ENCODE data around the gene GJB5. TPM values are rescaled to one million over a fixed set of nuclear protein-coding genes. Genes with fewer than 3 reads are reported as not detected.

GJB5 gene
- total and polyA plus RNA-seq, 2 donors (not counting 1 experiment from before 2014, with no cell fraction given), result not detected

GRCh38 chr1:34779962-34780361 lies 25.1 kb downstream of the GJB5 start:
- CTCF ChIA-PET, result no interaction called here
- Histone ChIP-seq H2AFZ (ENCODE audit: insufficient read depth, low read depth, low read length, poor library complexity, severe bottlenecking) (no peak overlapping the region), H3K79me2 (ENCODE audit: control insufficient read depth, insufficient read depth, low read length) (no peaks in the 10 kb centered on the region), H3K36me3 (replicated peaks in 1 of 2; ENCODE audit: control extremely low read depth in 1 of 2, control insufficient read depth in 1 of 2, extremely low read depth in 1 of 2, insufficient read depth in 2 of 2, low read length in 1 of 2) (no peaks in the 10 kb centered on the region), H4K20me1 (ENCODE audit: control insufficient read depth, insufficient read depth, low read length, poor library complexity, severe bottlenecking) (no peaks in the 10 kb centered on the region), H3K9ac (ENCODE audit: low read length) (no peak overlapping the region), H3K4me3 (ENCODE audit: control extremely low read depth in 1 of 5, extremely low read depth in 1 of 5, insufficient read depth in 1 of 5, low read depth in 2 of 5, low read length in 4 of 5) (no peak overlapping the region), H3K4me1 (ENCODE audit: control insufficient read depth in 2 of 2, insufficient read depth in 2 of 2, low read length in 2 of 2) (peaks cover 2 to 13% of the 10 kb centered on the region in 2 donors), H3K27ac (ENCODE audit: low read length in 2 of 2) (no peak overlapping the region), H3K27me3 (replicated peaks in 1 of 4; ENCODE audit: control extremely low read depth in 1 of 4, control insufficient read depth in 3 of 4, insufficient read depth in 4 of 4, low read length in 3 of 4) (peaks cover 0 to 39% (median 10%) of the 10 kb centered on the region in 4 experiments), H3K9me3 (ENCODE audit: control extremely low read depth in 1 of 3, control insufficient read depth in 2 of 3, insufficient read depth in 1 of 3, low read length in 2 of 3) (no peaks in the 10 kb centered on the region), H3K4me2 (replicated peaks; ENCODE audit: low read depth, low read length, poor library complexity, severe bottlenecking) (no peak overlapping the region)
- Mint-ChIP-seq H3K27ac (no peak overlapping the region), H3K4me3 (no peak overlapping the region), H3K9me3 (ENCODE audit: insufficient read depth) (no peaks in the 10 kb centered on the region), H3K27me3 (peaks cover 49% of the 10 kb centered on the region), H3K4me1 (peaks cover 7% of the 10 kb centered on the region)
- intact Hi-C loops (cut with micrococcal nuclease), result no loop called here
- TF ChIP-seq CTCF (IDR thresholded peaks at IDR 0.05) (no peak), EZH2 (IDR thresholded peaks at IDR 0.05; ENCODE audit: borderline replicate concordance, insufficient read depth, low read depth, low read length, poor library complexity, severe bottlenecking) (no peak)
- POLR2A ChIA-PET, result no interaction called here
- 93% methylated on average over 5 of the region's 5 CpGs for WGBS (ENCODE audit: insufficient coverage)
- ATAC-seq (ENCODE audit: low read depth) (no peak), DNase-seq (no peak)

GRCh38 chr1:34780528-34780927 lies 25.7 kb downstream of the GJB5 start:
- Mint-ChIP-seq H3K4me1 (peaks cover 7% of the 10 kb centered on the region), H3K27ac (no peak overlapping the region), H3K27me3 (peaks cover 49% of the 10 kb centered on the region), H3K4me3 (no peak overlapping the region), H3K9me3 (ENCODE audit: insufficient read depth) (no peaks in the 10 kb centered on the region)
- Histone ChIP-seq H3K9ac (ENCODE audit: low read length) (no peak overlapping the region), H3K4me3 (ENCODE audit: control extremely low read depth in 1 of 5, extremely low read depth in 1 of 5, insufficient read depth in 1 of 5, low read depth in 2 of 5, low read length in 4 of 5) (no peak overlapping the region), H2AFZ (ENCODE audit: insufficient read depth, low read depth, low read length, poor library complexity, severe bottlenecking) (no peak overlapping the region), H3K27me3 (replicated peaks in 1 of 4; ENCODE audit: control extremely low read depth in 1 of 4, control insufficient read depth in 3 of 4, insufficient read depth in 4 of 4, low read length in 3 of 4) (peaks cover 0 to 39% (median 10%) of the 10 kb centered on the region in 4 experiments), H3K9me3 (ENCODE audit: control extremely low read depth in 1 of 3, control insufficient read depth in 2 of 3, insufficient read depth in 1 of 3, low read length in 2 of 3) (no peaks in the 10 kb centered on the region), H3K4me2 (replicated peaks; ENCODE audit: low read depth, low read length, poor library complexity, severe bottlenecking) (no peak overlapping the region), H3K79me2 (ENCODE audit: control insufficient read depth, insufficient read depth, low read length) (no peaks in the 10 kb centered on the region), H3K36me3 (replicated peaks in 1 of 2; ENCODE audit: control extremely low read depth in 1 of 2, control insufficient read depth in 1 of 2, extremely low read depth in 1 of 2, insufficient read depth in 2 of 2, low read length in 1 of 2) (no peaks in the 10 kb centered on the region), H4K20me1 (ENCODE audit: control insufficient read depth, insufficient read depth, low read length, poor library complexity, severe bottlenecking) (no peaks in the 10 kb centered on the region), H3K27ac (ENCODE audit: low read length in 2 of 2) (no peak overlapping the region), H3K4me1 (ENCODE audit: control insufficient read depth in 2 of 2, insufficient read depth in 2 of 2, low read length in 2 of 2) (peaks cover 2 to 13% of the 10 kb centered on the region in 2 donors)
- TF ChIP-seq EZH2 (IDR thresholded peaks at IDR 0.05; ENCODE audit: borderline replicate concordance, insufficient read depth, low read depth, low read length, poor library complexity, severe bottlenecking) (no peak), CTCF (IDR thresholded peaks at IDR 0.05) (no peak)
- ATAC-seq (ENCODE audit: low read depth) (no peak), DNase-seq (no peak)
- POLR2A ChIA-PET, result no interaction called here
- intact Hi-C loops (cut with micrococcal nuclease), result no loop called here
- 100% methylated on average over 1 of the region's 2 CpGs for WGBS (ENCODE audit: insufficient coverage)
- CTCF ChIA-PET, result interaction anchor here (0.8 kb wide), 1 partner anchor 10 kb away, joined by 3 read pairs; no protein-coding TSS in a partner anchor

Data from B cell (primary cell).